GDM1 (cell line): ENCODE data around the gene NELL2.

Experiments
- DNase-seq: peaks from one replicate; lab custom pipeline; 2025; lab: John Stamatoyannopoulos, UW

The NELL2 gene

GRCh38 chr12:44618946-44619345, 257.2 kb downstream of the NELL2 start:
- no peak for DNase-seq

- DNase-seq, result no peak
Measured at GRCh38 chr12:44616402-44616801, 259.7 kb downstream of the NELL2 start.

- DNase-seq, result no peak
Measured at GRCh38 chr12:44611538-44611937, 264.6 kb downstream of the NELL2 start.

GRCh38 chr12:44603701-44604100, 272.4 kb downstream of the NELL2 start:
- DNase-seq, result no peak

- DNase-seq, result no peak
Measured at GRCh38 chr12:44592626-44593025, 283.5 kb downstream of the NELL2 start.

- no peak for DNase-seq
Measured at GRCh38 chr12:44589697-44590096, 286.4 kb downstream of the NELL2 start.

GRCh38 chr12:44588651-44589050, 287.5 kb downstream of the NELL2 start:
- no peak for DNase-seq

GRCh38 chr12:44584625-44585024, 291.5 kb downstream of the NELL2 start:
- no peak for DNase-seq

- DNase-seq, result no peak
Measured at GRCh38 chr12:44582521-44582920, 293.6 kb downstream of the NELL2 start.

GRCh38 chr12:44581642-44582242, 294.4 kb downstream of the NELL2 start:
- no peak for DNase-seq

- DNase-seq, result no peak
Measured at GRCh38 chr12:44574586-44574985, 301.5 kb downstream of the NELL2 start.

- no peak for DNase-seq
Measured at GRCh38 chr12:44573723-44574122, 302.4 kb downstream of the NELL2 start.

GRCh38 chr12:44571006-44571550, 305.0 kb downstream of the NELL2 start:
- DNase-seq, result no peak

- no peak for DNase-seq
Measured at GRCh38 chr12:44570036-44570583, 306.0 kb downstream of the NELL2 start.

- no peak for DNase-seq
Measured at GRCh38 chr12:44565163-44565562, 311.0 kb downstream of the NELL2 start.

- no peak for DNase-seq
Measured at GRCh38 chr12:44563486-44563885, 312.6 kb downstream of the NELL2 start.

- DNase-seq, result no peak
Measured at GRCh38 chr12:44558340-44559100, 317.6 kb downstream of the NELL2 start.

- no peak for DNase-seq
Measured at GRCh38 chr12:44555454-44555853, 320.7 kb downstream of the NELL2 start.

- DNase-seq, result no peak
Measured at GRCh38 chr12:44551631-44552030, 324.5 kb downstream of the NELL2 start.

- DNase-seq, result no peak
Measured at GRCh38 chr12:44550377-44550776, 325.7 kb downstream of the NELL2 start.

GRCh38 chr12:44546060-44546459, 330.1 kb downstream of the NELL2 start:
- no peak for DNase-seq

- DNase-seq, result no peak
Measured at GRCh38 chr12:44544018-44544417, 332.1 kb downstream of the NELL2 start.

GRCh38 chr12:44542716-44543115, 333.4 kb downstream of the NELL2 start:
- no peak for DNase-seq
